H1 (cell line): ENCODE data around the gene MRPL55. TPM values are rescaled to one million over a fixed set of nuclear protein-coding genes. Genes with fewer than 3 reads are reported as not detected.
A peak's percentile ranks its signal among the peaks of the same experiment; 100 is the strongest.

Experiments
- CTCF ChIA-PET: fragments of 300-600 bp; sonication (Branson Sonifier 250); formaldehyde crosslinking; loops from one replicate; lab custom pipeline; 2021; ENCODE audit not compliant: partially characterized antibody; lab: Charles Lee
- POLR2A ChIA-PET: fragments of 300-600 bp; sonication (Branson Sonifier 250); formaldehyde crosslinking; loops from one replicate; lab custom pipeline; 2021; ENCODE audit warnings: inconsistent platforms; ENCODE audit not compliant: partially characterized antibody; lab: Charles Lee
- DNase-seq, 2 experiments: peaks; one replicate each; pipeline versions ENCODE4 v3.0.0 to v3.0.0-alpha.2; 2010 to 2022; ENCODE audit warnings: low spot score in 2 of 2, low read depth in 1 of 2, mixed read lengths in 1 of 2
- FAIRE-seq: peaks from 2 replicates; lab custom pipeline; 2011; peaks lifted over from hg19 to GRCh38; lab: Jason Lieb, UNC
- H2AFZ ChIP-seq: 2 replicates; pipeline ENCODE4 v1.8.1; 2012; ENCODE audit warnings: low read length, inconsistent platforms
- H2AK5ac ChIP-seq: 2 replicates; pipeline ENCODE4 v1.6.1; 2013; ENCODE audit warnings: low read depth, low read length
- H2BK120ac ChIP-seq: replicated peaks from 2 replicates; pipeline ENCODE3; 2013; ENCODE audit warnings: low read depth, low read length, inconsistent platforms
- H2BK12ac ChIP-seq: 2 replicates; pipeline ENCODE4 v1.6.1; 2013; ENCODE audit warnings: low read depth, low read length
- H2BK15ac ChIP-seq: 2 replicates; pipeline ENCODE4 v1.6.1; 2013; ENCODE audit warnings: low read length
- H2BK20ac ChIP-seq: 2 replicates; pipeline ENCODE4 v1.6.1; 2013; ENCODE audit warnings: low read length
- H2BK5ac ChIP-seq: 2 replicates; pipeline ENCODE4 v1.6.1; 2013; ENCODE audit warnings: low read depth, low read length
- H3K14ac ChIP-seq: 2 replicates; pipeline ENCODE4 v1.6.1; 2013; ENCODE audit warnings: inconsistent platforms; ENCODE audit not compliant: insufficient read length
- H3K18ac ChIP-seq: 2 replicates; pipeline ENCODE4 v1.6.1; 2013; ENCODE audit warnings: low read length; ENCODE audit errors: extremely low read depth
- H3K23ac ChIP-seq: 2 replicates; pipeline ENCODE4 v1.6.1; 2013; ENCODE audit warnings: inconsistent platforms; ENCODE audit not compliant: insufficient read length
- H3K23me2 ChIP-seq: 2 replicates; pipeline ENCODE4 v1.6.1; 2013; ENCODE audit warnings: low read depth, low read length
- H3K27ac ChIP-seq: 2 replicates; pipeline ENCODE4 v1.6.1; 2011; ENCODE audit warnings: low read depth, low read length, inconsistent platforms
- H3K27me3 ChIP-seq, 4 experiments: replicated peaks in 1 of 4; 1 replicate in 1 of 4; 2 replicates in 3 of 4; pipeline versions ENCODE4 v1.6.1 to v1.8.1; 2011 to 2013; ENCODE audit warnings: low read length in 3 of 4, mild to moderate bottlenecking in 3 of 4, inconsistent platforms in 2 of 4, mixed read lengths in 2 of 4, moderate library complexity in 1 of 4; ENCODE audit not compliant: control insufficient read depth in 3 of 4, insufficient read depth in 3 of 4; ENCODE audit errors: extremely low read depth in 1 of 4
- H3K36me3 ChIP-seq, 4 experiments: 2 replicates each; pipeline versions ENCODE4 v1.6.1 to v1.8.1; 2011 to 2013; ENCODE audit warnings: mild to moderate bottlenecking in 4 of 4, low read length in 3 of 4, moderate library complexity in 2 of 4, control low read depth in 1 of 4, inconsistent platforms in 1 of 4; ENCODE audit not compliant: insufficient read depth in 4 of 4, control insufficient read depth in 2 of 4
- H3K4ac ChIP-seq: replicated peaks from 2 replicates; pipeline ENCODE3; 2013; ENCODE audit warnings: low read length, low read depth, mixed read lengths, inconsistent platforms; ENCODE audit not compliant: insufficient read length
- H3K4me1 ChIP-seq, 4 experiments: replicated peaks in 1 of 4; 1 replicate in 1 of 4; 2 replicates in 3 of 4; pipeline versions ENCODE4 v1.6.1 to v1.8.1; 2011 to 2013; ENCODE audit warnings: low read length in 3 of 4, inconsistent platforms in 2 of 4, mixed read lengths in 1 of 4; ENCODE audit not compliant: insufficient read depth in 4 of 4, control insufficient read depth in 3 of 4
- H3K4me2 ChIP-seq, 2 experiments: 2 replicates each; pipeline versions ENCODE4 v1.6.1 to v1.8.1; 2011 to 2013; ENCODE audit warnings: low read depth in 2 of 2, low read length in 2 of 2, control low read depth in 1 of 2, inconsistent platforms in 1 of 2, mild to moderate bottlenecking in 1 of 2; ENCODE audit not compliant: insufficient read depth in 1 of 2
- H3K4me3 ChIP-seq, 4 experiments: fragments of 200-600, 300-600 bp in 1 of 4; sonication (generic), shearing (Covaris generic), sonication (Bioruptor Twin) in 1 of 4; 2 replicates each; pipeline versions ENCODE4 v1.5.1 to v1.8.1; 2011 to 2016; ENCODE audit warnings: low read length in 4 of 4, low read depth in 3 of 4, control low read depth in 2 of 4, inconsistent platforms in 2 of 4, mild to moderate bottlenecking in 2 of 4, mixed read lengths in 1 of 4, moderate library complexity in 1 of 4; ENCODE audit not compliant: insufficient read depth in 2 of 4; ENCODE audit errors: extremely low read depth in 1 of 4
- H3K56ac ChIP-seq: replicated peaks from 2 replicates; pipeline ENCODE3; 2013; ENCODE audit warnings: low read depth, mild to moderate bottlenecking, mixed read lengths, low read length, inconsistent platforms; ENCODE audit not compliant: insufficient read length
- H3K79me1 ChIP-seq: 2 replicates; pipeline ENCODE4 v1.6.1; 2013; ENCODE audit warnings: low read depth, low read length, control low read depth
- H3K79me2 ChIP-seq, 2 experiments: 2 replicates each; pipeline versions ENCODE4 v1.6.1 to v1.8.1; 2012 to 2013; ENCODE audit warnings: low read length in 2 of 2, mild to moderate bottlenecking in 2 of 2, inconsistent platforms in 1 of 2; ENCODE audit not compliant: insufficient read depth in 2 of 2, control insufficient read depth in 1 of 2
- H3K9ac ChIP-seq, 4 experiments: replicated peaks in 1 of 4; 1 replicate in 1 of 4; 2 replicates in 3 of 4; pipeline versions ENCODE4 v1.6.1 to v1.8.1; 2011 to 2013; ENCODE audit warnings: low read depth in 3 of 4, low read length in 3 of 4, control low read depth in 2 of 4, mild to moderate bottlenecking in 2 of 4, moderate library complexity in 2 of 4, inconsistent platforms in 1 of 4; ENCODE audit errors: extremely low read depth in 1 of 4
- H3K9me3 ChIP-seq, 2 experiments: 2 replicates each; pipeline versions ENCODE4 v1.6.1 to v1.8.1; 2012 to 2013; ENCODE audit warnings: mild to moderate bottlenecking in 2 of 2, moderate library complexity in 2 of 2, control low read depth in 1 of 2, inconsistent platforms in 1 of 2, low read depth in 1 of 2, low read length in 1 of 2, mixed read lengths in 1 of 2; ENCODE audit not compliant: insufficient read depth in 2 of 2
- H4K20me1 ChIP-seq, 2 experiments: replicated peaks in 1 of 2; 2 replicates each; pipeline versions ENCODE3 to v1.8.1; 2011 to 2013; ENCODE audit warnings: inconsistent platforms in 2 of 2, low read length in 2 of 2, mild to moderate bottlenecking in 1 of 2; ENCODE audit not compliant: insufficient read depth in 2 of 2, control insufficient read depth in 1 of 2
- H4K5ac ChIP-seq: 2 replicates; pipeline ENCODE4 v1.6.1; 2013; ENCODE audit warnings: low read length, low read depth, mixed read lengths, inconsistent platforms; ENCODE audit not compliant: insufficient read length
- H4K8ac ChIP-seq: 2 replicates; pipeline ENCODE4 v1.8.0; 2013; ENCODE audit warnings: mild to moderate bottlenecking, moderate library complexity, low read length, inconsistent platforms; ENCODE audit not compliant: insufficient read depth; ENCODE audit errors: extremely low read depth
- H4K91ac ChIP-seq: replicated peaks from 2 replicates; pipeline ENCODE3; 2013; ENCODE audit warnings: low read length, mixed read lengths, inconsistent platforms; ENCODE audit not compliant: insufficient read length
- EGR1 ChIP-seq: IDR thresholded peaks from 2 replicates; pipeline ENCODE4 v1.6.1; 2011; ENCODE audit warnings: low read depth, low read length, borderline replicate concordance
- JUN ChIP-seq: IDR thresholded peaks from 2 replicates; pipeline ENCODE4 v1.6.1; 2011; ENCODE audit warnings: low read depth, mild to moderate bottlenecking, improper control_type of control experiment, low read length
- KDM5A ChIP-seq: fragments of 200-600 bp; IDR thresholded peaks from 2 replicates; pipeline ENCODE4 v1.7.1; 2012; ENCODE audit warnings: mild to moderate bottlenecking, low read length, inconsistent platforms, mixed read lengths
- MAFK ChIP-seq: IDR thresholded peaks from 2 replicates; pipeline ENCODE4 v1.6.1; 2012; ENCODE audit warnings: low read depth, mild to moderate bottlenecking, improper control_type of control experiment, low read length
- PHF8 ChIP-seq: fragments of 200-600 bp; sonication (generic); conservative IDR thresholded peaks from 2 replicates; pipeline ENCODE4 v1.7.1; 2012; ENCODE audit warnings: low read depth, mild to moderate bottlenecking, inconsistent platforms, low read length, moderate library complexity
- POLR2AphosphoS5 ChIP-seq: IDR thresholded peaks from 2 replicates; pipeline ENCODE4 v1.6.1; 2011; ENCODE audit warnings: low read depth, low read length
- POU5F1 ChIP-seq: IDR thresholded peaks from 2 replicates; pipeline ENCODE4 v1.6.1; 2011; ENCODE audit warnings: low read depth, mild to moderate bottlenecking, low read length, moderate library complexity
- WGBS, 2 experiments: shearing (Covaris generic) in 1 of 2; methylation state at CpG; one replicate each; pipeline versions ENCODE4 v1.1.6 to v1.1.7; 2013 to 2015; ENCODE audit warnings: low lambda C conversion rate in 2 of 2, mixed read lengths in 2 of 2, inconsistent platforms in 1 of 2, low coverage in 1 of 2, missing lambda C conversion rate in 1 of 2; ENCODE audit not compliant: insufficient replicate concordance in 2 of 2, insufficient coverage in 1 of 2, insufficient read length in 1 of 2; ENCODE audit errors: extremely low coverage in 1 of 2, missing lambda C conversion rate in 1 of 2; 5-methylcytosine and 5-hydroxymethylcytosine counted together
- polyA plus RNA-seq, 7 experiments: library from polyadenylated mRNA; depleted of rRNA in 3 of 7; stranded (reverse) in 5 of 7; unstranded in 2 of 7; fragments of >200 nt in 5 of 7; fragments of 200-250 nt in 2 of 7; gene quantifications; 1 replicate in 5 of 7; 2 replicates in 1 of 7; 4 replicates in 1 of 7; pipeline versions ENCODE4 v1.2.1 to v1.2.3, GENCODE V29; 2011 to 2013; ENCODE audit warnings: missing spikeins in 2 of 7, mixed read lengths in 2 of 7
- total RNA-seq: library from RNA; stranded (reverse); fragmentation: NEBNext Ultra II Directional; extraction: Animal tissue kit (Norgen Biotek cat#: 25700); gene quantifications from 2 replicates; pipeline ENCODE4 v1.2.1, GENCODE V29; 2021
- TF ChIP-seq, protein P1 (sequence below): IDR thresholded peaks from 2 replicates; pipeline ENCODE4 v1.6.1; 2012; ENCODE audit warnings: inconsistent platforms
- TF ChIP-seq, protein P2 (sequence below): IDR thresholded peaks from 2 replicates; pipeline ENCODE4 v1.6.1; 2011; ENCODE audit warnings: low read length, improper control_type of control experiment

MRPL55 gene
- total and polyA plus RNA-seq, 2 of the 8 experiments (the other 6 are each of a cell fraction or from before 2014, with no cell fraction given) = 59.0 to 244 TPM

DNA sequence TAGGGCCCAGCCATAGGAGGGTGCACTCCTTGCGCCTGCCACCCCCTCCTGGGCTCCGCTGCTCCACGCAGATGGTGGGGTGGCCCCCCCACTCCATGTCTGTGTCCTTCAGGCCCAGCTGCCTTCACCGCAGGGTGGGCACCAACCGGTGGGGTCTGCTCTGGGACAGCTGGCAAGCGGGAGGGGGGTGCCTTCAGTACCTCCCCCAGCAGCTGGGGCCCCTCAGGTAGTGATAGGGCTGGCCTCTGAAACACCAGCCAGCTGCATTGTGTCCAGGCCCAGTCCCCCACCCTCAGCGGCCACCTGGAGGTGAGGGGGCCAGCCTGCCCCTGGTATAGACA lies 41.0 kb upstream of the MRPL55 start:
- H3K14ac ChIP-seq = no peak overlapping the region
- DNase-seq = no peak
- peak overlapping the region; percentile 33 for H4K5ac ChIP-seq
- H3K27me3 ChIP-seq = 0 out of 7 replicates have a peak, but pooled peaks cover 0 to 5% (median 0%) of the 10 kb centered on the region in 4 experiments
- no peak overlapping the region for H3K4ac ChIP-seq
- H3K79me1 ChIP-seq = no peaks in the 10 kb centered on the region; the same call in none of the 2 replicates
- H3K4me1 ChIP-seq = peaks cover 0 to 10% (median 4%) of the 10 kb centered on the region in 4 experiments; a peak in 1 of 7 replicates
- CTCF ChIA-PET = interaction anchor here (1.3 to 2.8 kb wide), 2 partner anchors 17 to 22 kb away, joined by 5 to 10 read pairs; partner anchors contain the start of gene IBA57
- 83% methylated on average over 1 of the region's 7 CpGs; no CpG with 5 or more reads in 1 of the 2 experiments for WGBS, 2 experiments
- no peak overlapping the region for H2AFZ ChIP-seq
- no peaks in the 10 kb centered on the region for H3K79me2 ChIP-seq
- TF ChIP-seq, protein P1, sequence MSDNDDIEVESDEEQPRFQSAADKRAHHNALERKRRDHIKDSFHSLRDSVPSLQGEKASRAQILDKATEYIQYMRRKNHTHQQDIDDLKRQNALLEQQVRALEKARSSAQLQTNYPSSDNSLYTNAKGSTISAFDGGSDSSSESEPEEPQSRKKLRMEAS = no peak
- TF ChIP-seq POLR2AphosphoS5 (no peak), POU5F1 (no peak), PHF8 (no peak), MAFK (no peak), JUN (no peak), KDM5A (no peak), EGR1 (no peak)
- TF ChIP-seq, protein P2, sequence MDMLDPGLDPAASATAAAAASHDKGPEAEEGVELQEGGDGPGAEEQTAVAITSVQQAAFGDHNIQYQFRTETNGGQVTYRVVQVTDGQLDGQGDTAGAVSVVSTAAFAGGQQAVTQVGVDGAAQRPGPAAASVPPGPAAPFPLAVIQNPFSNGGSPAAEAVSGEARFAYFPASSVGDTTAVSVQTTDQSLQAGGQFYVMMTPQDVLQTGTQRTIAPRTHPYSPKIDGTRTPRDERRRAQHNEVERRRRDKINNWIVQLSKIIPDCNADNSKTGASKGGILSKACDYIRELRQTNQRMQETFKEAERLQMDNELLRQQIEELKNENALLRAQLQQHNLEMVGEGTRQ = no peak
- TF ChIP-seq, all 59 proteins: peak for 0
- H3K56ac ChIP-seq = no peak overlapping the region
- POLR2A ChIA-PET = interaction anchor here (1.0 to 3.1 kb wide), 4 partner anchors 10 to 53 kb away, joined by 3 to 18 read pairs (median 4); partner anchors contain the start of gene GUK1
- H2BK12ac ChIP-seq = no peak overlapping the region
- H2BK20ac ChIP-seq = no peak overlapping the region
- H3K23me2 ChIP-seq = no peaks in the 10 kb centered on the region; the same call in 1 of the 2 replicates
- 0 out of 2 replicates have a peak overlapping the region, but pooled peaks have one; percentile 24 for H2AK5ac ChIP-seq
- no peak overlapping the region for H2BK15ac ChIP-seq
- H3K9me3 ChIP-seq = no peaks in the 10 kb centered on the region
- no peak overlapping the region for H3K9ac ChIP-seq
- H4K8ac ChIP-seq = peak overlapping the region; percentile 79
- no peak overlapping the region for H3K18ac ChIP-seq
- no peak overlapping the region for H3K23ac ChIP-seq
- 0 out of 2 replicates have a peak overlapping the region, but pooled peaks have one; percentile 25 for H3K27ac ChIP-seq
- peak overlapping the region; percentile 40 for H4K91ac ChIP-seq
- H4K20me1 ChIP-seq = peaks cover 0 to 9% of the 10 kb centered on the region in 2 experiments
- H3K4me2 ChIP-seq = no peak overlapping the region; a peak in 1 of 4 replicates
- H2BK5ac ChIP-seq = 0 out of 2 replicates have a peak overlapping the region, but pooled peaks have one; percentile 35
- no peak overlapping the region for H3K4me3 ChIP-seq
- no peak for FAIRE-seq
- H3K36me3 ChIP-seq = no peaks in the 10 kb centered on the region
- H2BK120ac ChIP-seq = no peak overlapping the region
